Liver (tissue), 9 donors: ENCODE measurements around the gene PREX1. TPM values are rescaled to one million over a fixed set of nuclear protein-coding genes. Genes with fewer than 3 reads are reported as not detected.

Source experiments
- DNase-seq: peaks from one replicate; pipeline ENCODE4 v3.0.0-alpha.2; 2017; ENCODE audit warnings: low spot score
- H3K27ac ChIP-seq, 2 donors: one replicate each; pipeline ENCODE4 v1.7.0; 2013; ENCODE audit warnings: inconsistent platforms in 2 of 2, low read length in 2 of 2, control low read depth in 1 of 2, low read depth in 1 of 2, mild to moderate bottlenecking in 1 of 2
- H3K27me3 ChIP-seq, 4 donors: one replicate each; pipeline versions ENCODE4 v1.6.1 to v1.7.0; 2013; ENCODE audit warnings: low read length in 3 of 4, inconsistent platforms in 1 of 4, mild to moderate bottlenecking in 1 of 4, moderate library complexity in 1 of 4; ENCODE audit not compliant: control insufficient read depth in 4 of 4, insufficient read depth in 4 of 4
- H3K36me3 ChIP-seq, 4 donors: one replicate each; pipeline versions ENCODE4 v1.6.1 to v1.7.0; 2013; ENCODE audit warnings: low read length in 3 of 4, mild to moderate bottlenecking in 3 of 4, low read depth in 1 of 4, moderate library complexity in 1 of 4; ENCODE audit not compliant: control insufficient read depth in 4 of 4, insufficient read depth in 3 of 4
- H3K4me1 ChIP-seq, 4 donors: one replicate each; pipeline versions ENCODE4 v1.6.1 to v1.7.0; 2013; ENCODE audit warnings: low read length in 3 of 4, mild to moderate bottlenecking in 3 of 4, moderate library complexity in 1 of 4; ENCODE audit not compliant: control insufficient read depth in 4 of 4, insufficient read depth in 4 of 4
- H3K4me3 ChIP-seq, 3 donors: one replicate each; pipeline versions ENCODE4 v1.6.1 to v1.7.0; 2013; ENCODE audit warnings: low read length in 3 of 3, control low read depth in 1 of 3, low read depth in 1 of 3, mild to moderate bottlenecking in 1 of 3
- H3K9ac ChIP-seq, 2 donors: one replicate each; pipeline ENCODE4 v1.7.0; 2013; ENCODE audit warnings: low read length in 2 of 2, mild to moderate bottlenecking in 2 of 2, moderate library complexity in 2 of 2, control low read depth in 1 of 2, low read depth in 1 of 2
- H3K9me3 ChIP-seq, 4 donors: one replicate each; pipeline versions ENCODE4 v1.6.1 to v1.7.0; 2013; ENCODE audit warnings: low read length in 3 of 4; ENCODE audit not compliant: control insufficient read depth in 4 of 4
- CTCF ChIP-seq: fragments of 150-350 bp; IDR thresholded peaks from 2 replicates; pipeline ENCODE4 v1.5.1; 2017; ENCODE audit warnings: improper control_type of control experiment, low read depth, low read length; ENCODE audit not compliant: missing input control
- EGR1 ChIP-seq, 2 donors: IDR thresholded peaks; 2 replicates each; pipeline ENCODE4 v1.6.1; 2016 to 2018; ENCODE audit warnings: antibody characterized with exemption in 2 of 2, low read depth in 2 of 2
- FOXA1 ChIP-seq: IDR thresholded peaks from 2 replicates; pipeline ENCODE4 v1.6.1; 2016; ENCODE audit warnings: antibody characterized with exemption
- FOXA2 ChIP-seq: IDR thresholded peaks from 2 replicates; pipeline ENCODE4 v1.6.1; 2016; ENCODE audit warnings: antibody characterized with exemption
- GABPA ChIP-seq, 2 donors: IDR thresholded peaks in 1 of 2; conservative IDR thresholded peaks in 1 of 2; 2 replicates each; pipeline ENCODE4 v1.6.1; 2016; ENCODE audit warnings: antibody characterized with exemption in 2 of 2, mild to moderate bottlenecking in 1 of 2, moderate library complexity in 1 of 2
- HNF4A ChIP-seq, 2 donors: conservative IDR thresholded peaks; 2 replicates each; pipeline ENCODE4 v1.6.1; 2016; ENCODE audit warnings: antibody characterized with exemption in 2 of 2, mild to moderate bottlenecking in 2 of 2
- HNF4G ChIP-seq: IDR thresholded peaks from 2 replicates; pipeline ENCODE4 v1.6.1; 2016; ENCODE audit warnings: antibody characterized with exemption
- JUND ChIP-seq, 2 donors: IDR thresholded peaks; 2 replicates each; pipeline ENCODE4 v1.6.1; 2016; ENCODE audit warnings: antibody characterized with exemption in 2 of 2
- MAX ChIP-seq: IDR thresholded peaks from 2 replicates; pipeline ENCODE4 v1.6.1; 2016; ENCODE audit warnings: antibody characterized with exemption
- NR2F2 ChIP-seq: IDR thresholded peaks from 2 replicates; pipeline ENCODE4 v1.6.1; 2016; ENCODE audit warnings: antibody characterized with exemption
- RAD21 ChIP-seq, 2 donors: IDR thresholded peaks; 2 replicates each; pipeline ENCODE4 v1.6.1; 2016; ENCODE audit warnings: antibody characterized with exemption in 2 of 2, mild to moderate bottlenecking in 2 of 2
- REST ChIP-seq: IDR thresholded peaks from 2 replicates; pipeline ENCODE4 v1.6.1; 2016; ENCODE audit warnings: antibody characterized with exemption, mild to moderate bottlenecking
- SP1 ChIP-seq: IDR thresholded peaks from 2 replicates; pipeline ENCODE4 v1.6.1; 2018; ENCODE audit warnings: antibody characterized with exemption, mild to moderate bottlenecking
- TAF1 ChIP-seq: conservative IDR thresholded peaks from 2 replicates; pipeline ENCODE4 v1.6.1; 2016; ENCODE audit warnings: antibody characterized with exemption, mild to moderate bottlenecking
- YY1 ChIP-seq: IDR thresholded peaks from 2 replicates; pipeline ENCODE4 v1.6.1; 2016; ENCODE audit warnings: antibody characterized with exemption, mild to moderate bottlenecking
- ZBTB33 ChIP-seq: IDR thresholded peaks from 2 replicates; pipeline ENCODE4 v1.6.1; 2016; ENCODE audit warnings: antibody characterized with exemption
- WGBS: extraction: QIAGEN DNeasy Blood & Tissue Kit; methylation state at CpG from one replicate; pipeline ENCODE4 v1.1.7; 2013; 5-methylcytosine and 5-hydroxymethylcytosine counted together
- polyA plus RNA-seq, 2 donors: library from polyadenylated mRNA; stranded (reverse) in 1 of 2; unstranded in 1 of 2; fragments of 200-250 nt in 1 of 2; fragments of >200 nt in 1 of 2; fragmentation: Nextera tagmentation in 1 of 2; extraction: Ambion mirVana in 1 of 2; gene quantifications; one replicate each; pipeline versions ENCODE4 v1.2.1 to v1.2.3, GENCODE V29; 2013 to 2015
- total RNA-seq, 2 donors: library from RNA; depleted of rRNA; stranded (reverse); fragments of >200 nt; gene quantifications; one replicate each; pipeline ENCODE4 v1.2.3, GENCODE V29; 2014
- donor health status: healthy.
- donor health status: healthy.
- donor health status: healthy.
- donor health status: healthy.
- donor health status: healthy.

The PREX1 gene
- total and polyA plus RNA-seq, 4 donors = 2.2 to 18.0 (median 10.8) TPM

GRCh38 chr20:48779435-48779834 is 48.4 kb downstream of the PREX1 start:
- H3K4me1 ChIP-seq = no peaks in the 10 kb centered on the region
- H3K9me3 ChIP-seq = no peaks in the 10 kb centered on the region
- H3K9ac ChIP-seq = no peak overlapping the region
- no peaks in the 10 kb centered on the region for H3K27me3 ChIP-seq
- H3K4me3 ChIP-seq = no peak overlapping the region
- no peak overlapping the region for H3K27ac ChIP-seq
- no peaks in the 10 kb centered on the region for H3K36me3 ChIP-seq
- TF ChIP-seq JUND (IDR thresholded peaks at IDR 0.05) = no peak
- TF ChIP-seq SP1 = no peak
- no peak for TF ChIP-seq EGR1 (IDR thresholded peaks at IDR 0.05; ENCODE audit: low read depth in 2 of 2)
- no peak for TF ChIP-seq RAD21 (IDR thresholded peaks at IDR 0.05)
- TF ChIP-seq ZBTB33 = no peak
- no peak for TF ChIP-seq HNF4G
- no peak for TF ChIP-seq HNF4A (conservative IDR thresholded peaks at IDR 0.05)
- TF ChIP-seq CTCF = no peak
- no peak for TF ChIP-seq NR2F2
- TF ChIP-seq GABPA (IDR thresholded peaks at IDR 0.05 in 1 of 2, conservative IDR thresholded peaks at IDR 0.05 in 1 of 2) = no peak
- TF ChIP-seq FOXA2 = no peak
- TF ChIP-seq REST = no peak
- no peak for TF ChIP-seq FOXA1
- TF ChIP-seq TAF1 = no peak
- TF ChIP-seq YY1 = no peak
- 98% methylated on average over 2 of the region's 2 CpGs for WGBS
- no peak for DNase-seq

GRCh38 chr20:48777821-48778220 is 50.0 kb downstream of the PREX1 start:
- TF ChIP-seq GABPA (IDR thresholded peaks at IDR 0.05 in 1 of 2, conservative IDR thresholded peaks at IDR 0.05 in 1 of 2) (no peak), MAX (no peak), TAF1 (no peak), REST (no peak)
- no peak for DNase-seq
- Histone ChIP-seq H3K4me1 (peaks cover 0 to 6% (median 0%) of the 10 kb centered on the region in 4 donors), H3K27me3 (no peaks in the 10 kb centered on the region), H3K36me3 (no peaks in the 10 kb centered on the region), H3K9me3 (no peaks in the 10 kb centered on the region), H3K9ac (no peak overlapping the region), H3K27ac (peak overlapping the region in 1 of 2 donors; percentile 2), H3K4me3 (no peak overlapping the region)
- 88% methylated on average over 4 of the region's 4 CpGs for WGBS
